DMS53 treated with DMSO at 0.1 percent for 48 hours (cell line): ENCODE measurements around the gene TENM3.

Source experiments
- DNase-seq: peaks from one replicate; lab custom pipeline; 2025; ENCODE audit not compliant: unreplicated experiment; lab: John Stamatoyannopoulos, UW

The TENM3 gene

GRCh38 chr4:182655340-182655739 lies 412.1 kb downstream of the TENM3 start:
- DNase-seq, result no peak

- no peak for DNase-seq
These were observed 419.3 kb downstream of the TENM3 start for GRCh38 chr4:182662551-182662950.

- DNase-seq, result no peak
These were observed 428.0 kb downstream of the TENM3 start for GRCh38 chr4:182671231-182671630.

GRCh38 chr4:182671749-182672148 lies 428.5 kb downstream of the TENM3 start:
- DNase-seq, result no peak

- DNase-seq, result no peak
These were observed 435.4 kb downstream of the TENM3 start for GRCh38 chr4:182678590-182678989.

- no peak for DNase-seq
These were observed 436.3 kb downstream of the TENM3 start for GRCh38 chr4:182679533-182679932.

GRCh38 chr4:182680234-182680653 lies 437.0 kb downstream of the TENM3 start:
- no peak for DNase-seq

GRCh38 chr4:182683661-182684060 lies 440.5 kb downstream of the TENM3 start:
- no peak for DNase-seq

- DNase-seq, result no peak
These were observed 441.6 kb downstream of the TENM3 start for GRCh38 chr4:182684796-182685195.

GRCh38 chr4:182688081-182688480 lies 444.9 kb downstream of the TENM3 start:
- no peak for DNase-seq

- DNase-seq, result no peak
These were observed 451.3 kb downstream of the TENM3 start for GRCh38 chr4:182694551-182694950.

GRCh38 chr4:182695009-182695408 lies 451.8 kb downstream of the TENM3 start:
- no peak for DNase-seq

- no peak for DNase-seq
These were observed 452.6 kb downstream of the TENM3 start for GRCh38 chr4:182695842-182696241.

- DNase-seq, result no peak
These were observed 453.9 kb downstream of the TENM3 start for GRCh38 chr4:182697094-182697493.

- no peak for DNase-seq
These were observed 455.0 kb downstream of the TENM3 start for GRCh38 chr4:182698212-182698611.

- DNase-seq, result no peak
These were observed 456.0 kb downstream of the TENM3 start for GRCh38 chr4:182699201-182699600.

- no peak for DNase-seq
These were observed 456.6 kb downstream of the TENM3 start for GRCh38 chr4:182699795-182700194.

- no peak for DNase-seq
These were observed 457.4 kb downstream of the TENM3 start for GRCh38 chr4:182700362-182701160.

GRCh38 chr4:182704077-182704476 lies 460.9 kb downstream of the TENM3 start:
- no peak for DNase-seq

- no peak for DNase-seq
These were observed 461.7 kb downstream of the TENM3 start for GRCh38 chr4:182704948-182705347.

- DNase-seq, result no peak
These were observed 462.2 kb downstream of the TENM3 start for GRCh38 chr4:182705389-182705788.

GRCh38 chr4:182711211-182711610 lies 468.0 kb downstream of the TENM3 start:
- no peak for DNase-seq

GRCh38 chr4:182715548-182715947 lies 472.3 kb downstream of the TENM3 start:
- no peak for DNase-seq
